OCI-LY3 (cell line): Measurements from ENCODE around the gene NMT1.

Source experiments
- EZH2phosphoT487 ChIP-seq: fragments of 200-600 bp; shearing (Covaris generic); IDR thresholded peaks from 2 replicates; pipeline ENCODE4 v1.6.1; 2018; ENCODE audit warnings: antibody characterized with exemption, mixed run types, low read depth
- TF ChIP-seq, protein P1 (sequence below): fragments of 200-600, 300-600 bp; sonication (generic); IDR thresholded peaks from 2 replicates; pipeline ENCODE4 v1.5.1; 2014; ENCODE audit warnings: antibody characterized with exemption, low read length, low read depth

DNA sequence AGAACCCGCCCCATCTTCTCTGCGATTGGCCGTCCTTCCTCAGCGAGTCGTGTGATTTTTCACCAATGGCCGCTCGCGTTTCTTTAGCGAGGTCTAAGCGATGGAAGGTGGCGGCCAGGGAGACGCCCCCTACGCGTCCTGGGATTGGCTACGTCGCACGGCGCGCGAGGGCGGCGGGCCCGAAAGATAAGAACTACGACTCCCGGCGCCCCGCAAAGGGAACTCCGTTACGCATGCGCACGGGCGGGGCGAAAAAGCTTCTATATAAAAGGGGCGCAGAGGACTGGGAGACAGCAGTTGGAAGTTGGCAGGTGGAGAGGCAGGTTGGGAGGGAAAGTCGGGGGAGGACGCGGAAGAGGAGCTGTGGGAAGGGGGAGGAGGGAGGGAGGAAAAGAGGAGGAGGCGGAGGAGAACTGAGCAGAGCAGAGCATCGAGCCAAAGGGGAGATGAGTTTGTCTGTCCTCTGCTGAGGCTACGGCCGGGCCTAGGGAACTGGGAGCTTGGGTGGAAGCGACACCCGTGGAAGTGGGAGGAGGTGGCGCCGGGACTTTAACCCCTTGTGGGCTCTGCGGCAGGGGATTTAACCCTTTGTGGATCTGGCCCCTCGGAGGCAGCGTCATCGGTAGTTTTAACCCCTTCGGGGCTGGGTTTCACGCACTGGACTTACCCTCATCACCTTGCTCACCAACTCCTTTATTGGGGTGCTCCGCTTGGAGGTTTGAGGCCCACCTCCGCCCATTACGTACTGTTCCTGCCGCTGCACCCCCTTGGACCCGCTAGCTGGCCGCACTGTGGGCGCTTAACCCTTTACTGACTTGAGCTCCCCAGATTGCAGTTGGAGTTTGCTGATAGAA is 87.3 kb downstream of the NMT1 start, which contains the start of gene HEXIM1:
- TF ChIP-seq, protein P1, sequence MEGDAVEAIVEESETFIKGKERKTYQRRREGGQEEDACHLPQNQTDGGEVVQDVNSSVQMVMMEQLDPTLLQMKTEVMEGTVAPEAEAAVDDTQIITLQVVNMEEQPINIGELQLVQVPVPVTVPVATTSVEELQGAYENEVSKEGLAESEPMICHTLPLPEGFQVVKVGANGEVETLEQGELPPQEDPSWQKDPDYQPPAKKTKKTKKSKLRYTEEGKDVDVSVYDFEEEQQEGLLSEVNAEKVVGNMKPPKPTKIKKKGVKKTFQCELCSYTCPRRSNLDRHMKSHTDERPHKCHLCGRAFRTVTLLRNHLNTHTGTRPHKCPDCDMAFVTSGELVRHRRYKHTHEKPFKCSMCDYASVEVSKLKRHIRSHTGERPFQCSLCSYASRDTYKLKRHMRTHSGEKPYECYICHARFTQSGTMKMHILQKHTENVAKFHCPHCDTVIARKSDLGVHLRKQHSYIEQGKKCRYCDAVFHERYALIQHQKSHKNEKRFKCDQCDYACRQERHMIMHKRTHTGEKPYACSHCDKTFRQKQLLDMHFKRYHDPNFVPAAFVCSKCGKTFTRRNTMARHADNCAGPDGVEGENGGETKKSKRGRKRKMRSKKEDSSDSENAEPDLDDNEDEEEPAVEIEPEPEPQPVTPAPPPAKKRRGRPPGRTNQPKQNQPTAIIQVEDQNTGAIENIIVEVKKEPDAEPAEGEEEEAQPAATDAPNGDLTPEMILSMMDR = no peak
- TF ChIP-seq EZH2phosphoT487 = no peak
